Trophoblast cell (in vitro differentiated cells and primary cell): ENCODE measurements around the gene DCP1A.

Experiments
- DNase-seq, 2 donors: peaks; one replicate each; pipeline ENCODE4 v3.0.0-alpha.2; 2016
- H2AFZ ChIP-seq: 2 replicates; pipeline ENCODE4 v1.6.1; 2013; ENCODE audit warnings: low read length, moderate library complexity, mild to moderate bottlenecking; ENCODE audit not compliant: insufficient read depth, poor library complexity
- H2AK5ac ChIP-seq: 2 replicates; pipeline ENCODE4 v1.6.1; 2013; ENCODE audit warnings: mild to moderate bottlenecking, low read length
- H2BK120ac ChIP-seq: 2 replicates; pipeline ENCODE4 v1.6.1; 2013; ENCODE audit warnings: low read length, mild to moderate bottlenecking, moderate library complexity; ENCODE audit not compliant: insufficient read depth, poor library complexity
- H2BK12ac ChIP-seq: 2 replicates; pipeline ENCODE4 v1.6.1; 2013; ENCODE audit warnings: mild to moderate bottlenecking, low read length, moderate library complexity
- H2BK5ac ChIP-seq: 2 replicates; pipeline ENCODE4 v1.6.1; 2013; ENCODE audit warnings: low read length, low read depth, moderate library complexity, mild to moderate bottlenecking; ENCODE audit not compliant: poor library complexity
- H3K14ac ChIP-seq: 2 replicates; pipeline ENCODE4 v1.6.1; 2013; ENCODE audit warnings: mild to moderate bottlenecking, low read length
- H3K18ac ChIP-seq: 2 replicates; pipeline ENCODE4 v1.6.1; 2013; ENCODE audit warnings: mild to moderate bottlenecking, low read length
- H3K23ac ChIP-seq: 2 replicates; pipeline ENCODE4 v1.6.1; 2013; ENCODE audit warnings: low read length
- H3K27ac ChIP-seq: 2 replicates; pipeline ENCODE4 v1.5.1; 2013; ENCODE audit warnings: low read depth, mild to moderate bottlenecking, inconsistent platforms, low read length, moderate library complexity
- H3K27me3 ChIP-seq: 2 replicates; pipeline ENCODE4 v1.6.1; 2013; ENCODE audit warnings: inconsistent platforms, mild to moderate bottlenecking, low read length, moderate library complexity; ENCODE audit not compliant: insufficient read depth
- H3K36me3 ChIP-seq, 2 experiments: 1 replicate in 1 of 2; 2 replicates in 1 of 2; pipeline ENCODE4 v1.6.1; 2013; ENCODE audit warnings: low read length in 2 of 2, mild to moderate bottlenecking in 2 of 2, moderate library complexity in 1 of 2; ENCODE audit not compliant: insufficient read depth in 2 of 2, control insufficient read depth in 1 of 2
- H3K4ac ChIP-seq: 2 replicates; pipeline ENCODE4 v1.6.1; 2013; ENCODE audit warnings: low read depth, mild to moderate bottlenecking, low read length, moderate library complexity
- H3K4me1 ChIP-seq, 2 experiments: 1 replicate in 1 of 2; 2 replicates in 1 of 2; pipeline ENCODE4 v1.6.1; 2013; ENCODE audit warnings: low read length in 2 of 2, mild to moderate bottlenecking in 2 of 2, moderate library complexity in 1 of 2; ENCODE audit not compliant: insufficient read depth in 2 of 2, control insufficient read depth in 1 of 2
- H3K4me2 ChIP-seq: 2 replicates; pipeline ENCODE4 v1.6.1; 2013; ENCODE audit warnings: inconsistent platforms, mild to moderate bottlenecking, low read length, moderate library complexity
- H3K4me3 ChIP-seq: 2 replicates; pipeline ENCODE4 v1.5.1; 2013; ENCODE audit warnings: mild to moderate bottlenecking, low read depth, low read length, inconsistent platforms
- H3K79me1 ChIP-seq: one replicate; pipeline ENCODE4 v1.6.1; 2013; ENCODE audit warnings: low read length
- H3K79me2 ChIP-seq: 2 replicates; pipeline ENCODE4 v1.6.1; 2013; ENCODE audit warnings: low read length, mild to moderate bottlenecking; ENCODE audit not compliant: control insufficient read depth, insufficient read depth, poor library complexity
- H3K9ac ChIP-seq: 2 replicates; pipeline ENCODE4 v1.6.1; 2013; ENCODE audit warnings: mild to moderate bottlenecking, low read length
- H3K9me3 ChIP-seq: 2 replicates; pipeline ENCODE4 v1.6.1; 2013; ENCODE audit warnings: low read depth, mild to moderate bottlenecking, control low read depth, inconsistent platforms, low read length; ENCODE audit not compliant: insufficient read depth
- H4K12ac ChIP-seq: 2 replicates; pipeline ENCODE4 v1.6.1; 2013; ENCODE audit warnings: low read depth, mild to moderate bottlenecking, low read length, moderate library complexity
- H4K8ac ChIP-seq: 2 replicates; pipeline ENCODE4 v1.6.1; 2013; ENCODE audit warnings: low read depth, mild to moderate bottlenecking, low read length, moderate library complexity
- H4K91ac ChIP-seq: one replicate; pipeline ENCODE4 v1.6.1; 2013; ENCODE audit warnings: low read depth, mild to moderate bottlenecking, low read length, moderate library complexity
- WGBS: extraction: QIAGEN DNeasy Blood & Tissue Kit; methylation state at CpG from one replicate; pipeline ENCODE4 v1.1.7; 2013; ENCODE audit warnings: missing lambda C conversion rate; ENCODE audit not compliant: insufficient read length, insufficient coverage; ENCODE audit errors: extremely low coverage; 5-methylcytosine and 5-hydroxymethylcytosine counted together

DCP1A gene

GRCh38 chr3:53236112-53236841 lies 111.1 kb downstream of the DCP1A start:
- Histone ChIP-seq H3K9ac (no peak overlapping the region), H3K18ac (peak overlapping the region; percentile 85), H3K27me3 (no peaks in the 10 kb centered on the region), H3K4me3 (no peak overlapping the region), H3K14ac (peak overlapping the region; percentile 89), H3K79me2 (peaks cover 7% of the 10 kb centered on the region), H3K36me3 (peaks cover 78 to 86% of the 10 kb centered on the region in 2 experiments), H2BK120ac (peak overlapping the region; percentile 92), H3K79me1 (peaks cover 17% of the 10 kb centered on the region), H2AFZ (peak overlapping the region; percentile 1), H3K4ac (peak overlapping the region; percentile 73), H3K9me3 (peaks cover 2% of the 10 kb centered on the region), H3K4me2 (no peak overlapping the region), H2BK12ac (peak overlapping the region; percentile 76), H2AK5ac (peak overlapping the region; percentile 72), H4K12ac (no peak overlapping the region), H3K23ac (no peak overlapping the region), H4K8ac (peak overlapping the region; percentile 78), H3K27ac (peak overlapping the region; percentile 87), H2BK5ac (peak overlapping the region; percentile 82), H3K4me1 (peaks cover 33 to 35% of the 10 kb centered on the region in 2 experiments), H4K91ac (peak overlapping the region; percentile 82)
- DNase-seq: peak; percentile 84 to 85
- no CpG with 5 or more reads among the region's 9 CpGs for WGBS

DNA sequence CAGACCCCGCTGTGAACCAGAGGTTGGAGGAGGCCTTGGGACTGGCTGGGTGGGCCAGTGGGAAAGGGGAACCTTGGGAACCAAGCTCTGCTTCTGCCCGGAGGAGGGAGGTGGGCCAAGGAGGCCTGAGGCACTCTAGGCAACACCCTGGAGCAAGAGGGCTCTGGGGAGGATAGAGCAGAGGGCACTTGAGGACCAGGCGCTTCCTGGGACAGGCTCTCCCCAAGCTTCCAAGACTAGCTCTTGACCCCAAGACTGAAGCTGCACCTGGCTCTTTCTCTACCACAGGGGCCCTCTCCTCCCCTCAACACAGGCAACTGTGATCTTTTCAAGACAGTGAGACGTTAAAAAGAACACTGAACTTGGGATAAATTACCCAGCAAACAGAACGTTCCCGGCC lies 111.8 kb downstream of the DCP1A start:
- H4K91ac ChIP-seq: peak overlapping the region; percentile 9
- no CpG with 5 or more reads among the region's 6 CpGs for WGBS
- DNase-seq: no peak

GRCh38 chr3:53234841-53235232 lies 112.5 kb downstream of the DCP1A start:
- H3K9ac ChIP-seq: no peak overlapping the region
- peak overlapping the region; percentile 11 for H3K18ac ChIP-seq
- no peak overlapping the region for H3K23ac ChIP-seq
- DNase-seq: no peak
- H3K36me3 ChIP-seq: peaks cover 78 to 86% of the 10 kb centered on the region in 2 experiments
- peaks cover 17% of the 10 kb centered on the region for H3K79me1 ChIP-seq
- no CpG with 5 or more reads among the region's 10 CpGs for WGBS
- H2BK5ac ChIP-seq: no peak overlapping the region
- H3K14ac ChIP-seq: no peak overlapping the region
- H2AFZ ChIP-seq: no peak overlapping the region
- no peaks in the 10 kb centered on the region for H3K27me3 ChIP-seq
- peaks cover 3% of the 10 kb centered on the region for H3K79me2 ChIP-seq
- peak overlapping the region; percentile 15 for H2BK12ac ChIP-seq
- no peak overlapping the region for H4K8ac ChIP-seq
- no peak overlapping the region for H3K4me3 ChIP-seq
- no peak overlapping the region for H3K4ac ChIP-seq
- H2AK5ac ChIP-seq: no peak overlapping the region
- no peak overlapping the region for H3K27ac ChIP-seq
- no peak overlapping the region for H2BK120ac ChIP-seq
- no peak overlapping the region for H3K4me2 ChIP-seq
- H4K91ac ChIP-seq: no peak overlapping the region
- peaks cover 2% of the 10 kb centered on the region for H3K9me3 ChIP-seq
- H4K12ac ChIP-seq: no peak overlapping the region
- H3K4me1 ChIP-seq: peaks cover 26 to 27% of the 10 kb centered on the region in 2 experiments

More for the DNA sequence above, 111.8 kb downstream of the DCP1A start:
- peaks cover 30 to 32% of the 10 kb centered on the region in 2 experiments for H3K4me1 ChIP-seq
- H3K18ac ChIP-seq: peak overlapping the region; percentile 4
- peak overlapping the region; percentile 8 for H4K8ac ChIP-seq
- peak overlapping the region; percentile 33 for H2BK120ac ChIP-seq
- peak overlapping the region; percentile 45 for H2AK5ac ChIP-seq
- peaks cover 3% of the 10 kb centered on the region for H3K79me2 ChIP-seq
- H3K9me3 ChIP-seq: peaks cover 2% of the 10 kb centered on the region
- H3K4ac ChIP-seq: peak overlapping the region; percentile 57
- peak overlapping the region; percentile 87 for H3K27ac ChIP-seq
- no peak overlapping the region for H3K9ac ChIP-seq
- peak overlapping the region; percentile 61 for H2BK12ac ChIP-seq
- peak overlapping the region; percentile 4 for H2BK5ac ChIP-seq
- no peak overlapping the region for H3K4me3 ChIP-seq
- H3K14ac ChIP-seq: peak overlapping the region; percentile 22
- no peak overlapping the region for H3K23ac ChIP-seq
- H3K79me1 ChIP-seq: peaks cover 17% of the 10 kb centered on the region
- no peaks in the 10 kb centered on the region for H3K27me3 ChIP-seq
- peaks cover 78 to 86% of the 10 kb centered on the region in 2 experiments for H3K36me3 ChIP-seq
- H2AFZ ChIP-seq: no peak overlapping the region
- H3K4me2 ChIP-seq: no peak overlapping the region
- no peak overlapping the region for H4K12ac ChIP-seq

DNA sequence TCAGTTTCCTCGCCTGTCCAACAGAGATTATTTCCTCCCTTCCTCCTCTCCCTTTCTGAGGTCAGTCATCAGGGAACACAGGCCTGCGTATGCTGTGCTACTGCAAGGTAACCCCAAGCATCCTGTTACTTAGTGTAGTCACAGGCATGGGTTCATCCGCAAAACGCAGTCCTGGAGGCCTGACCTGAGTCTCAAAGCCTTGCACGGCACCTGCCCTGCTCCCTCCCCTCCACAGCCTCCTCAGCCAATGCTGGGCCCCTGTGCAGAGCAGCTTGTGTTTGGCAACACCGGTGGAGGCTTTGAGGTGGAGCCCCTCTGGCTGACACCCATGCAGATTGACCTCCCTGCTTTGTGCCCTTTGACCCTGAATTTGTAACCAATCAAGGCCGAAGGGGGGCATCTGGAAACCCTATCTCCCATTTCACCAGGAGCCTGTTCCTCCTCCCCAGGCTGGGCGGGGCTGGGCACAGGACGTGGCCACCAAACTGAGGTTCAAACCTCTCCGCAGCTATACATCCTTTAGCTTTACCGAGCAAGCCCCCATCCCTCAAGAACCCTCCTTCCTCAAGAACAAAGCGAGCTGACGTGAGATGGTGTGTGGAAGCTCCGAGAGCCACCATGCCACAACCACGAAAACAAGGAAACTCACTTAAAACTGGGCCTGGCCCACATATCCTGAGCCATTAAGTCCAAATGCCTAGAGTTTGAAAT lies 113.1 kb downstream of the DCP1A start:
- Histone ChIP-seq H4K91ac (no peak overlapping the region), H3K23ac (no peak overlapping the region), H2AFZ (no peak overlapping the region), H3K4me1 (peaks cover 22% of the 10 kb centered on the region in 2 experiments), H3K4ac (no peak overlapping the region), H3K79me2 (peaks cover 3% of the 10 kb centered on the region), H2BK12ac (peak overlapping the region; percentile 7), H4K8ac (no peak overlapping the region), H2BK5ac (no peak overlapping the region), H3K4me2 (no peak overlapping the region), H3K27ac (no peak overlapping the region), H4K12ac (no peak overlapping the region), H2BK120ac (no peak overlapping the region), H3K18ac (peak overlapping the region; percentile 8), H3K27me3 (no peaks in the 10 kb centered on the region), H3K4me3 (no peak overlapping the region), H3K36me3 (peaks cover 78 to 86% of the 10 kb centered on the region in 2 experiments), H3K14ac (no peak overlapping the region), H2AK5ac (no peak overlapping the region), H3K9ac (no peak overlapping the region), H3K9me3 (peaks cover 2% of the 10 kb centered on the region), H3K79me1 (peaks cover 17% of the 10 kb centered on the region)
- DNase-seq: no peak
- WGBS: no CpG with 5 or more reads among the region's 15 CpGs
